ENCODE measurements around the gene B4GALNT4. TPM values are rescaled to one million over a fixed set of nuclear protein-coding genes. Genes with fewer than 3 reads are reported as not detected.

Gene B4GALNT4
- polyA plus RNA-seq, 4 donors = 48.1 to 95.7 (median 66.5) TPM

GRCh38 chr11:372809-373715, 3.8 kb downstream of the B4GALNT4 start:
- DNase-seq (ENCODE audit: low read depth in 4 of 4, low spot score in 3 of 4) = no peak

GRCh38 chr11:373716-374551, 4.6 kb downstream of the B4GALNT4 start:
- no peak for DNase-seq (ENCODE audit: low read depth in 4 of 4, low spot score in 3 of 4)

GRCh38 chr11:375065-376025, 6.0 kb downstream of the B4GALNT4 start:
- DNase-seq (ENCODE audit: low read depth in 4 of 4, low spot score in 3 of 4) = no peak

GRCh38 chr11:376531-377173, 7.4 kb downstream of the B4GALNT4 start:
- no peak for DNase-seq (ENCODE audit: low read depth in 4 of 4, low spot score in 3 of 4)

DNA sequence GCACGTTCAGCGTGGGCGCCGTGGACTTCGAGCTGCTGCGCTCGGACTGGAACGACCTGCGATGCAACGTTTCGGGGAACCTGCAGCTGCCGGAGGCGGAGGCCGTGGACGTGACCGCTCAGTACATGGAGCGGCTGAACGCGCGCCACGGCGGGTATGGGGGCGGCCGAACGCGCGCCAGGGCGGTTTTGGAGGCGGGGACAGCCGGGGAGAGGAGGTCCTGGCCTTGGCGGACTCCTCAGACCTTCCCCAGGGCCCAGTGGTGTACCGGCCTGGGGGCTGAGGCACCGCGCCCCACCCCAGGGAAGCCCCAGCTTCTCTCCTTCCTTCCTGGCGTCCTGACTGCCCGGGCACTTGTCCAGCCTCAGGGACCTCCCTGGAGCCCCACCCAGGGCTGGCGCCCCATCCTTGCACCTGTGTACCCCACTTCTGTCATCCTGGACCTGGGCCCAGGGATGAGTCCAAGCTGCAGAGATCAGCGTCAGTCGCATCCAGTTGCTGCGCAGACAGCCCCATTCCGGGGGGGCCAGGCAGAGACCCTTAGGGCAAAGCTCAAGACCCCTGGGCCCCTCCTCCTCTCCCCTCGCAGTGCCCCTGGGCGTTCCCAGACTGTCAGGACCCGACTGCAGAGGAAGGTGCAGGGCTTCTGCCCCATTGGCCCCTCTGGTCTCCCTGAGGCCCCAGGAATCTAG, 8.0 kb downstream of the B4GALNT4 start:
- DNase-seq (ENCODE audit: low read depth in 4 of 4, low spot score in 3 of 4) = no peak

GRCh38 chr11:377883-378500, 8.7 kb downstream of the B4GALNT4 start:
- no peak for DNase-seq (ENCODE audit: low read depth in 4 of 4, low spot score in 3 of 4)

- DNase-seq (ENCODE audit: low read depth in 4 of 4, low spot score in 3 of 4) = no peak
Measured at GRCh38 chr11:379205-380094, 10.2 kb downstream of the B4GALNT4 start.

GRCh38 chr11:380095-380480, 10.8 kb downstream of the B4GALNT4 start:
- no peak for DNase-seq (ENCODE audit: low read depth in 4 of 4, low spot score in 3 of 4)

- no peak for DNase-seq (ENCODE audit: low read depth in 4 of 4, low spot score in 3 of 4)
Measured at GRCh38 chr11:380491-380890, 11.2 kb downstream of the B4GALNT4 start.

DNA sequence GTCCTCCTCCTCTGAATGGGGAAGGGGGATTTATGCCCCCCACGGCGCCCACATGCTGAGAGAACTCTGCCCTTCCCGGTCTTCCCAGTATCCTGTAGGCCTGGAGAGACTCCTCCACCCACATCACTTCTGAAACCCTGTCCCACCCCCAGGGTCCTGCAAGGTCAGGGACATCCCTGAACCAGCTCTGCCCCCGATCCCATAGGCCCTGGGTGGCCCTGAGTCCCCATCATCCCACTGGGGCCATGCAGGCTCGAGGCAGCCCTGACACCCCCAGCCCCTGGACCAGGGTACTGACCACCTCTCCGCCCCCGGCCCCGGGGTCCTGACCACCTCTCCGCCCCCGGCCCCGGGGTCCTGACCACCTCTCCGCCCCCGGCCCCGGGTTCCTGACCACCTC, 11.7 kb downstream of the B4GALNT4 start:
- no peak for DNase-seq (ENCODE audit: low read depth in 4 of 4, low spot score in 3 of 4)

- no peak for DNase-seq (ENCODE audit: low read depth in 4 of 4, low spot score in 3 of 4)
Measured at GRCh38 chr11:381501-382072, 12.3 kb downstream of the B4GALNT4 start.

DNA sequence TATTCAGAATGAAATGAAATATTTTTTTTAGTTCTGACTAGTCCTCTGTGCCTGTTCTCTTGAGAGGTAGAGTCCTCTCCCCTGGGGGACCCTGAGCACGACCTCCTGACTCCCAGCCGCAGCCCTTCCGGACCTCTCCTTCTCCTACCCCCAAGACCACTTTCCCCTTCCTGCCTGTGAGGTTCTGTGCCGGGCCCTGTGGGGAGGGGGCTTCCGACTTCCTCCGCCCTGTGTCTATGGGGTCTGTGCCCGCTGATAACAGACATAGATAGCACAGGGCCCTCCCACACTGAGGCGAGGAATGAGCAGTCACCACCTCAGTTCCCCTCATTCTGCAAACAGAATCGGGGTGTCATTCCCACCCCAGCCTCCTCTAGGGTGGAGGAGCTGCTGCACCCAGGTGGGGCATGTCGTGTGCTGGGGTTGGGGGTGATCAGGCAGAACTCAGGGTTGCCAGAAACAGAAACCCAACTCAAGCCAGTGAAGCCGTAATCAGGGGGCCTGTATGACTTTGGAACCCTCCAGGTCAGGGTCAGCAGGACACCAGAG, 12.9 kb downstream of the B4GALNT4 start:
- DNase-seq (ENCODE audit: low read depth in 4 of 4, low spot score in 3 of 4) = no peak

DNA sequence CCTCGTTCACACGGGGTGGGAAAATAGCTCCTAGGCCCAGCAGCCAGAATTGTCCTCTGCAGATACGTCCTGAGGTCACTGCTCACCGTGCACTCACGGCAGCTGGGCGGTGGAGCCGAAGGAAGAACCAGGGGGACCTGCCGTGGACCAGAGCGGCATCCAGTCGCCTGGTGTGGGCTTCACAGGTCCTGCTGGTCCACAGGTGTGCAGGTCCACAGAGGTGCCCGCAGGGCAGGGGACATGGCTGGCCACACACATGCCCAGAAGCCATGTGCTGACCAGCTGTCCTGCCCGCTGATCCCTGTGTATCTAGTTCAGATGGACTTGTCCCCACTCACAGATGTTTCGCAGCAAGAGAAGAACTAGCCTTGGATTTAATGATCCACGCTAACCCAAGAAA, 14.1 kb downstream of the B4GALNT4 start:
- no peak for DNase-seq (ENCODE audit: low read depth in 4 of 4, low spot score in 3 of 4)

- no peak for DNase-seq (ENCODE audit: low read depth in 4 of 4, low spot score in 3 of 4)
Measured at GRCh38 chr11:384511-384910, 15.2 kb downstream of the B4GALNT4 start.

- no peak for DNase-seq (ENCODE audit: low read depth in 4 of 4, low spot score in 3 of 4)
Measured at GRCh38 chr11:385594-386351, 16.5 kb downstream of the B4GALNT4 start.

DNA sequence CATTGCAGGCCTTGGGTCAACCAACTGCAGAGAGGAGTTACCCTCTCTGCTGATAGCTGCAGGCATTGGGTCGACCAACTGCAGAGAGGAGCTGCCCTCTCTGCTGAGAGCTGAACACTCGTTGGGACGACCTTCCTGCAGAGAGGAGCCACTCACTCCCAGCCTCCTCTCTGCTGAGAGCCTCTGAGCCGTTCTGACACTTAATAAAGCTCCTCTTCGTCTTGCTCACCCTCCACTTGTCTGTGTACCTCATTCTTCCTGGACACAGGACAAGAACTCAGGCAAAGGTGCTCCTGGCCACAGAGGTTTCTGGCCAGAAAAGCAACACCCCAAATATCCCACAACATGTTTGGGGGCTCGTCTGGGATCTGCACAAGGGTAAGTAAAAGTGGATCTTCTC, 17.2 kb downstream of the B4GALNT4 start:
- no peak for DNase-seq (ENCODE audit: low read depth in 4 of 4, low spot score in 3 of 4)

Measured in left renal pelvis (tissue), 4 donors.